WTC11 (cell line): ENCODE data around the gene PCNX4.

ENCODE experiments used
- ATF3 ChIP-seq: sonication (generic); formaldehyde crosslinking; conservative IDR thresholded peaks from 2 replicates; pipeline ENCODE4 v1.8.1; 2022; ENCODE audit warnings: mild to moderate bottlenecking, missing genetic modification reagents
- ESRRA ChIP-seq: sonication (generic); formaldehyde crosslinking; IDR thresholded peaks from 2 replicates; pipeline ENCODE4 v1.8.1; 2022; ENCODE audit warnings: mild to moderate bottlenecking, missing genetic modification reagents, borderline replicate concordance
- ETV6 ChIP-seq: sonication (generic); formaldehyde crosslinking; IDR thresholded peaks from 2 replicates; pipeline ENCODE4 v1.8.1; 2022; ENCODE audit warnings: mild to moderate bottlenecking, missing genetic modification reagents
- IRF2 ChIP-seq: sonication (generic); formaldehyde crosslinking; IDR thresholded peaks from 2 replicates; pipeline ENCODE4 v1.8.0; 2022; ENCODE audit warnings: low read depth, missing genetic modification reagents, borderline replicate concordance
- JUN ChIP-seq: sonication (generic); formaldehyde crosslinking; IDR thresholded peaks from 2 replicates; pipeline ENCODE4 v1.8.0; 2023; ENCODE audit warnings: mild to moderate bottlenecking, missing genetic modification reagents
- NFE2L1 ChIP-seq: sonication (generic); formaldehyde crosslinking; IDR thresholded peaks from 2 replicates; pipeline ENCODE4 v1.8.1; 2023; ENCODE audit warnings: missing genetic modification reagents
- SP1 ChIP-seq: sonication (generic); formaldehyde crosslinking; conservative IDR thresholded peaks from 2 replicates; pipeline ENCODE4 v1.8.1; 2022; ENCODE audit warnings: missing genetic modification reagents
- ZNF138 ChIP-seq: sonication (generic); formaldehyde crosslinking; conservative IDR thresholded peaks from 2 replicates; pipeline ENCODE4 v1.8.1; 2022; ENCODE audit warnings: mild to moderate bottlenecking, moderate library complexity, missing genetic modification reagents
- TF ChIP-seq, protein P1 (sequence below): fragments of 200-600 bp; IDR thresholded peaks from 2 replicates; pipeline ENCODE4 v1.8.0; 2022; ENCODE audit warnings: antibody characterized with exemption
- TF ChIP-seq, protein P2 (sequence below): sonication (generic); formaldehyde crosslinking; IDR thresholded peaks from 2 replicates; pipeline ENCODE4 v1.8.1; 2023; ENCODE audit warnings: mild to moderate bottlenecking, missing genetic modification reagents, borderline replicate concordance
- TF ChIP-seq, protein P3 (sequence below): sonication (generic); formaldehyde crosslinking; IDR thresholded peaks from 2 replicates; pipeline ENCODE4 v1.8.1; 2022; ENCODE audit warnings: low read depth, missing genetic modification reagents, borderline replicate concordance
- TF ChIP-seq, protein P4 (sequence below): sonication (generic); formaldehyde crosslinking; conservative IDR thresholded peaks from 2 replicates; pipeline ENCODE4 v1.8.1; 2023; ENCODE audit warnings: mild to moderate bottlenecking, low read depth, missing genetic modification reagents, moderate library complexity
- TF ChIP-seq, protein P5 (sequence below): sonication (generic); formaldehyde crosslinking; IDR thresholded peaks from 2 replicates; pipeline ENCODE4 v1.8.1; 2023; ENCODE audit warnings: mild to moderate bottlenecking, moderate library complexity, missing genetic modification reagents
- TF ChIP-seq, protein P6 (sequence below): sonication (generic); formaldehyde crosslinking; IDR thresholded peaks from 2 replicates; pipeline ENCODE4 v1.8.0; 2022; ENCODE audit warnings: mild to moderate bottlenecking, missing genetic modification reagents

GRCh38 chr14:60064491-60065072 is 27.1 kb upstream of the PCNX4 start:
- TF ChIP-seq, protein P1, sequence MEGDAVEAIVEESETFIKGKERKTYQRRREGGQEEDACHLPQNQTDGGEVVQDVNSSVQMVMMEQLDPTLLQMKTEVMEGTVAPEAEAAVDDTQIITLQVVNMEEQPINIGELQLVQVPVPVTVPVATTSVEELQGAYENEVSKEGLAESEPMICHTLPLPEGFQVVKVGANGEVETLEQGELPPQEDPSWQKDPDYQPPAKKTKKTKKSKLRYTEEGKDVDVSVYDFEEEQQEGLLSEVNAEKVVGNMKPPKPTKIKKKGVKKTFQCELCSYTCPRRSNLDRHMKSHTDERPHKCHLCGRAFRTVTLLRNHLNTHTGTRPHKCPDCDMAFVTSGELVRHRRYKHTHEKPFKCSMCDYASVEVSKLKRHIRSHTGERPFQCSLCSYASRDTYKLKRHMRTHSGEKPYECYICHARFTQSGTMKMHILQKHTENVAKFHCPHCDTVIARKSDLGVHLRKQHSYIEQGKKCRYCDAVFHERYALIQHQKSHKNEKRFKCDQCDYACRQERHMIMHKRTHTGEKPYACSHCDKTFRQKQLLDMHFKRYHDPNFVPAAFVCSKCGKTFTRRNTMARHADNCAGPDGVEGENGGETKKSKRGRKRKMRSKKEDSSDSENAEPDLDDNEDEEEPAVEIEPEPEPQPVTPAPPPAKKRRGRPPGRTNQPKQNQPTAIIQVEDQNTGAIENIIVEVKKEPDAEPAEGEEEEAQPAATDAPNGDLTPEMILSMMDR, result no peak
- TF ChIP-seq ZNF138 (CRISPR knock-in tag) (no peak), ETV6 (CRISPR knock-in tag) (no peak), IRF2 (CRISPR knock-in tag) (no peak), NFE2L1 (no peak), JUN (CRISPR knock-in tag) (no peak), ESRRA (CRISPR knock-in tag) (no peak), SP1 (no peak), ATF3 (CRISPR knock-in tag) (no peak)
- TF ChIP-seq, protein P2, sequence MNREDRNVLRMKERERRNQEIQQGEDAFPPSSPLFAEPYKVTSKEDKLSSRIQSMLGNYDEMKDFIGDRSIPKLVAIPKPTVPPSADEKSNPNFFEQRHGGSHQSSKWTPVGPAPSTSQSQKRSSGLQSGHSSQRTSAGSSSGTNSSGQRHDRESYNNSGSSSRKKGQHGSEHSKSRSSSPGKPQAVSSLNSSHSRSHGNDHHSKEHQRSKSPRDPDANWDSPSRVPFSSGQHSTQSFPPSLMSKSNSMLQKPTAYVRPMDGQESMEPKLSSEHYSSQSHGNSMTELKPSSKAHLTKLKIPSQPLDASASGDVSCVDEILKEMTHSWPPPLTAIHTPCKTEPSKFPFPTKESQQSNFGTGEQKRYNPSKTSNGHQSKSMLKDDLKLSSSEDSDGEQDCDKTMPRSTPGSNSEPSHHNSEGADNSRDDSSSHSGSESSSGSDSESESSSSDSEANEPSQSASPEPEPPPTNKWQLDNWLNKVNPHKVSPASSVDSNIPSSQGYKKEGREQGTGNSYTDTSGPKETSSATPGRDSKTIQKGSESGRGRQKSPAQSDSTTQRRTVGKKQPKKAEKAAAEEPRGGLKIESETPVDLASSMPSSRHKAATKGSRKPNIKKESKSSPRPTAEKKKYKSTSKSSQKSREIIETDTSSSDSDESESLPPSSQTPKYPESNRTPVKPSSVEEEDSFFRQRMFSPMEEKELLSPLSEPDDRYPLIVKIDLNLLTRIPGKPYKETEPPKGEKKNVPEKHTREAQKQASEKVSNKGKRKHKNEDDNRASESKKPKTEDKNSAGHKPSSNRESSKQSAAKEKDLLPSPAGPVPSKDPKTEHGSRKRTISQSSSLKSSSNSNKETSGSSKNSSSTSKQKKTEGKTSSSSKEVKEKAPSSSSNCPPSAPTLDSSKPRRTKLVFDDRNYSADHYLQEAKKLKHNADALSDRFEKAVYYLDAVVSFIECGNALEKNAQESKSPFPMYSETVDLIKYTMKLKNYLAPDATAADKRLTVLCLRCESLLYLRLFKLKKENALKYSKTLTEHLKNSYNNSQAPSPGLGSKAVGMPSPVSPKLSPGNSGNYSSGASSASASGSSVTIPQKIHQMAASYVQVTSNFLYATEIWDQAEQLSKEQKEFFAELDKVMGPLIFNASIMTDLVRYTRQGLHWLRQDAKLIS (CRISPR knock-in tag), result no peak
- TF ChIP-seq, protein P3, sequence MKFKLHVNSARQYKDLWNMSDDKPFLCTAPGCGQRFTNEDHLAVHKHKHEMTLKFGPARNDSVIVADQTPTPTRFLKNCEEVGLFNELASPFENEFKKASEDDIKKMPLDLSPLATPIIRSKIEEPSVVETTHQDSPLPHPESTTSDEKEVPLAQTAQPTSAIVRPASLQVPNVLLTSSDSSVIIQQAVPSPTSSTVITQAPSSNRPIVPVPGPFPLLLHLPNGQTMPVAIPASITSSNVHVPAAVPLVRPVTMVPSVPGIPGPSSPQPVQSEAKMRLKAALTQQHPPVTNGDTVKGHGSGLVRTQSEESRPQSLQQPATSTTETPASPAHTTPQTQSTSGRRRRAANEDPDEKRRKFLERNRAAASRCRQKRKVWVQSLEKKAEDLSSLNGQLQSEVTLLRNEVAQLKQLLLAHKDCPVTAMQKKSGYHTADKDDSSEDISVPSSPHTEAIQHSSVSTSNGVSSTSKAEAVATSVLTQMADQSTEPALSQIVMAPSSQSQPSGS, result no peak
- TF ChIP-seq, protein P4, sequence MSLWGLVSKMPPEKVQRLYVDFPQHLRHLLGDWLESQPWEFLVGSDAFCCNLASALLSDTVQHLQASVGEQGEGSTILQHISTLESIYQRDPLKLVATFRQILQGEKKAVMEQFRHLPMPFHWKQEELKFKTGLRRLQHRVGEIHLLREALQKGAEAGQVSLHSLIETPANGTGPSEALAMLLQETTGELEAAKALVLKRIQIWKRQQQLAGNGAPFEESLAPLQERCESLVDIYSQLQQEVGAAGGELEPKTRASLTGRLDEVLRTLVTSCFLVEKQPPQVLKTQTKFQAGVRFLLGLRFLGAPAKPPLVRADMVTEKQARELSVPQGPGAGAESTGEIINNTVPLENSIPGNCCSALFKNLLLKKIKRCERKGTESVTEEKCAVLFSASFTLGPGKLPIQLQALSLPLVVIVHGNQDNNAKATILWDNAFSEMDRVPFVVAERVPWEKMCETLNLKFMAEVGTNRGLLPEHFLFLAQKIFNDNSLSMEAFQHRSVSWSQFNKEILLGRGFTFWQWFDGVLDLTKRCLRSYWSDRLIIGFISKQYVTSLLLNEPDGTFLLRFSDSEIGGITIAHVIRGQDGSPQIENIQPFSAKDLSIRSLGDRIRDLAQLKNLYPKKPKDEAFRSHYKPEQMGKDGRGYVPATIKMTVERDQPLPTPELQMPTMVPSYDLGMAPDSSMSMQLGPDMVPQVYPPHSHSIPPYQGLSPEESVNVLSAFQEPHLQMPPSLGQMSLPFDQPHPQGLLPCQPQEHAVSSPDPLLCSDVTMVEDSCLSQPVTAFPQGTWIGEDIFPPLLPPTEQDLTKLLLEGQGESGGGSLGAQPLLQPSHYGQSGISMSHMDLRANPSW (CRISPR knock-in tag), result no peak
- TF ChIP-seq, protein P5, sequence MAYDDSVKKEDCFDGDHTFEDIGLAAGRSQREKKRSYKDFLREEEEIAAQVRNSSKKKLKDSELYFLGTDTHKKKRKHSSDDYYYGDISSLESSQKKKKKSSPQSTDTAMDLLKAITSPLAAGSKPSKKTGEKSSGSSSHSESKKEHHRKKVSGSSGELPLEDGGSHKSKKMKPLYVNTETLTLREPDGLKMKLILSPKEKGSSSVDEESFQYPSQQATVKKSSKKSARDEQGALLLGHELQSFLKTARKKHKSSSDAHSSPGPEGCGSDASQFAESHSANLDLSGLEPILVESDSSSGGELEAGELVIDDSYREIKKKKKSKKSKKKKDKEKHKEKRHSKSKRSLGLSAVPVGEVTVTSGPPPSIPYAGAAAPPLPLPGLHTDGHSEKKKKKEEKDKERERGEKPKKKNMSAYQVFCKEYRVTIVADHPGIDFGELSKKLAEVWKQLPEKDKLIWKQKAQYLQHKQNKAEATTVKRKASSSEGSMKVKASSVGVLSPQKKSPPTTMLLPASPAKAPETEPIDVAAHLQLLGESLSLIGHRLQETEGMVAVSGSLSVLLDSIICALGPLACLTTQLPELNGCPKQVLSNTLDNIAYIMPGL (CRISPR knock-in tag), result no peak
- TF ChIP-seq, protein P6, sequence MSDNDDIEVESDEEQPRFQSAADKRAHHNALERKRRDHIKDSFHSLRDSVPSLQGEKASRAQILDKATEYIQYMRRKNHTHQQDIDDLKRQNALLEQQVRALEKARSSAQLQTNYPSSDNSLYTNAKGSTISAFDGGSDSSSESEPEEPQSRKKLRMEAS, result no peak
